GM11168 (cell line): ENCODE measurements around the gene KPNA1.
"Not testable (repeated sequence)": the region's sequence is repeated elsewhere in the genome, so short reads cannot be mapped to it uniquely, and the experiment has no call there.

Source experiments
- in situ Hi-C: fragments of 300-500 bp; cut with MboI; formaldehyde crosslinking; loops from one replicate; pipeline ENCODE4 v1.12.0; 2022; ENCODE audit warnings: low sequenced_read_pairs; ENCODE audit not compliant: unreplicated experiment

The KPNA1 gene

GRCh38 chr3:122488262-122488973, 26.3 kb downstream of the KPNA1 start:
- in situ Hi-C loops: no loop called here

DNA sequence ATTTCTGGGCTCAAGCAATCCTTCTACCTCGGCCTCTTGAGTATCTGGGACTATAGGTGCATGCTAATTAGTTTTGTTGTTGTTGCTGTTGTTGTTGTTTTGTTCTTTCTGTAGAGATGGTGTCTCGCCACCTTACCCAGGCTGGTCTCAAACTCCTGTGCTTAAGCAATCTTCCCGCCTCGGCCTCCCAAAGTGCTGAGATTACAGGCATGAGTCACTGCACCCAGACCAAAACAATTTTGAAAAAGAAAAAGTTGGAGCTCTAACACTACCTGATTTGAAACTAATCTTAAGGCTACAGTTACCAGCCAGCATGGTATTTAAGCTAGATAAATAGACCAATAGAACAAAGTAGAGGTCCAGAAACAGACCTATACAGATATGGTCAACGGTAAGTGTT, 29.8 kb downstream of the KPNA1 start:
- in situ Hi-C loops: no loop called here

DNA sequence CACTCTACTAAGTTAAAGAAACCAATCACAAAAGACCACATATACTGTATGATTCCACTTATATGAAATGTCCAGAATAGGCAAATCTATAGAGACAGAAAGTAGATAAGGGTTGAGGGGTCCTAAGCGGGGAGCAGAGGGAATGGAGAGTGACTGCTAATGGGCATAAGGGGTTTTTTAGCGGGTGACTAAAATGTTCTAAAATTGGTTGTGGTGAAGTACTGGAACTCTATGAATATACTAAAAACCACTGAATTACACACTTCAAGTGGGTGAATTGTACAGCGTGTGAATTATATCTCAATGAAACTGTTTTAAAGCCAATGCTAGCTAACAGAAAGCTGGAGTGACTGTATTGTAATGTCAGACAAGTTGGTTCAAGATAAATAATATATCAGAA, 33.3 kb downstream of the KPNA1 start:
- in situ Hi-C loops: no loop called here

GRCh38 chr3:122476532-122476931, 38.2 kb downstream of the KPNA1 start:
- in situ Hi-C loops: no loop called here

GRCh38 chr3:122475316-122475715, 39.4 kb downstream of the KPNA1 start:
- in situ Hi-C loops: no loop called here

DNA sequence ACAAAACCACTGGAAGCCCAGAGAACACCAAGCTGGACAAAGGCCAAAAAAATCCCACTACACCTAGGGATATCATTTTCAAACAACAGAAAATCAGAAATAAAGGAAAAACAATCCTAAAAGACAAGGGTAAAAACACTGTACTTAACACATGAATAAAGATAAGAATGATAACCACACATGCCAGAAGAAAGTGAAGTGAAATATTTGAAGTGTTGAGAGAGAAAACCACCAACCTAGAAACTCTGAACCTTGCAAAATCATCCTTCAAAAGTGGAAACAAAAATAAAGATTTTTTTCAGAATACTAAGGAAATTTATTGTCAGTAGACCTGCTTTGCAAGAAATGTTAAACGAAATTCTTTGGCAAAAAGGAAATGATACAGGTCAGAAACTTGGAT, 45.1 kb downstream of the KPNA1 start:
- in situ Hi-C loops: no loop called here

DNA sequence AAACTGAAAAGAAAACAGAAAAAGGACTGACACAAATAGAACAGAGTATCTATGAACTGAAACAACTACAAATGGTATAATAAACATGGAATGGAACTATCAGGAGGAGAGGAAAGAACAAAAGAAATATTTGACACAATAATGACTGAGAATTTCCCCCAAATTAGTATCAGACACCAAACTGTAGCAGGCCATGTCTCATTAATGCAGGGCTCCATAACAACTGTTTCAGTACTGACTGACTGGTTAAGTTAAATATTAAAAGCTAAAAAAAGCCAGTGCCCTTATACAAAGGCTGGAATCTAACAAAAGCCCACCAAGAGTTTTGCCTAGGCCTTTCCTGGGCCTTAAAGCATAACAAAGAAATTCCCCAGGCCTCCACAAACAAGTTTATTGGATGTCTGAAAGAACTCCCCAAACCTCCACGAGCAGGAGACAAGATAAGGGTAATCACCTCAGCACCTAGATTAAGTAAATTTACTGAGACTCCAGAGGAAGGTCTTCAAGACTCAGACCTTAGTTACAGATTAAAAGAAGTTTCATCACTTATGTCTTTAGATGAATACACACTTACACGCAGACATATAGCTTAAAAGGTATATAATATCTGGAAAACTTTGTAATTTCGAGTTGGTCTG, 45.7 kb downstream of the KPNA1 start:
- in situ Hi-C loops: no loop called here

GRCh38 chr3:122466701-122467240, 48.0 kb downstream of the KPNA1 start:
- in situ Hi-C loops: no loop called here

- in situ Hi-C loops: no loop called here
These were observed 50.1 kb downstream of the KPNA1 start for GRCh38 chr3:122464659-122465058.

GRCh38 chr3:122462406-122462805, 52.3 kb downstream of the KPNA1 start:
- in situ Hi-C loops: no loop called here

GRCh38 chr3:122461806-122462205, 52.9 kb downstream of the KPNA1 start:
- in situ Hi-C loops: no loop called here

- in situ Hi-C loops: no loop called here
These were observed 55.7 kb downstream of the KPNA1 start for GRCh38 chr3:122458992-122459391.

GRCh38 chr3:122457706-122458105, 57.0 kb downstream of the KPNA1 start:
- in situ Hi-C loops: no loop called here

DNA sequence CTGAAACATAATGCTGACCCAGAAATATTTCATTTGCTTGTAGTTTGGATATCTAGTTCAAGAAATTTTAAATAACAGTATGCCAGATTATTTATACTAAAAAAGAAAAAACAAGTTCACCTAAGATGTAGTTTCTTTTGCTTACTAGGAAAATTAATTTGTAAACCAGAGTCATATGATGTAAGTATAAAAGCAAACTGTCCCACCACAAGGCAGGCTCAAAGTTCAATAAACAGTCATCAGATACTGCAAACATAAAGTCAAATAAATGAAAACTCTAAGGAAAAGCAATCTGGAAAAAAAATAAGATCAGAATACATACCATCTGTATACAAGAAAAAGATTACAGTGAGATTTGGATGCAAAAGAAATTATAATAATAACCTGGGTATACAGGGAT, 58.7 kb downstream of the KPNA1 start:
- in situ Hi-C loops: no loop called here

GRCh38 chr3:122451371-122451770, 63.4 kb downstream of the KPNA1 start:
- in situ Hi-C loops: no loop called here

GRCh38 chr3:122448218-122448617, 66.5 kb downstream of the KPNA1 start:
- in situ Hi-C loops: not testable (repeated sequence)

- in situ Hi-C loops: not testable (repeated sequence)
These were observed 70.2 kb downstream of the KPNA1 start for GRCh38 chr3:122444491-122444887.

DNA sequence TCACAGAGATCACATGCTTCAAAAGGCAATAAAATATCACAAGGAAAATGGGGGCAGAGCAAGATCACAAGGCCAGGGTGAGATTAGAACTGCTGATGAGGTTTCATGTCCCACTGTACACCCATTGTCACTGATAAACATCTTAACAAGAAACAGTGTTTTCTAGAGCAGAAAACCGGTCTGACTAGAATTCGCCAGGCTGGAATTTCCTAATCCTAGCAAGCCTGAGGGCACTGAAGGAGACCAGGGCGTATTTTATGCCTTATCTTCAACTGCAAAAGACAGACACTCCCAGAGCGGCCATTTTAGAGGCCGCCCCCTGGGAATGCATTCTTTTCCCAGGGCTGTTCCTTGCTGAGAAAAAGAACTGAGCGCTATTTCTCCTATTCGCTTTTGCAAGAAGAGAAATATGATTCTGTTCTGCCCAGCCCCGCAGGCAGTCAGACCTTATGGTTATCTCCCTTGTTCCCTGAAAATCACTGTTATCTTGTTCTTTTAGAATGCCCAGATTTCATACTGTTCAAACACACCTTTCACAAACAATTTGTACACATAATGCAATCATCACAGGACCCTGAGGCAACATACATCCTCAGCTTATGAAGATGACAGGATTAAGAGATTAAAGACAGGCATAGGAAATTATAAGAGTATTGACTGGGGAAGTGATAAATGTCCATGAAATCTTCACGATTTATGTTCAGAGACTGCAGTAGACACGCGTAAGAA, 70.8 kb downstream of the KPNA1 start:
- in situ Hi-C loops: not testable (repeated sequence)

GRCh38 chr3:122443090-122443489, 71.6 kb downstream of the KPNA1 start:
- in situ Hi-C loops: no loop called here

DNA sequence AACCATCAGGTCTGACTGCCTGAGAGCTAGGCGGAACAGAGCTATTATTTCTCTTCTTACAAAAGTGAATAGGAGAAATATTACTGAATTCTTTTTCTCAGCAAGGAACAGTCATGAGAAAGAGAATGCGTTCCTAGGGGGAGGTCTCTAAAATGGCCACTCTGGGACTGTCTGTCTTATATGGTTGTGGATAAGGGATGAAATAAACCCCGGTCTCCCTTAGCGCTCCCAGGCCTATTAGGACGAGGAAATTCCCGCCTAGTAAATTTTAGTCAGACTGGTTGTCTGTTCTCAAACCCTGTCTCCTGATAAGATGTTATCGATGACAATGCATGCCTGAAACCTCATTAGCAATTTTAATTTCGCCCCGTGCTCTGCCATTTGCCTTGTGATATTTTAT, 78.8 kb downstream of the KPNA1 start:
- in situ Hi-C loops: no loop called here

GRCh38 chr3:122430371-122430770, 84.4 kb downstream of the KPNA1 start:
- in situ Hi-C loops: no loop called here
